ENCODE measurements around the gene TRIM33.

GRCh38 chr1:114472408-114472807 is 38.6 kb downstream of the TRIM33 start:
- no peak for TF ChIP-seq CTCF (IDR thresholded peaks at IDR 0.05; ENCODE audit: low read depth, low read length, poor library complexity, severe bottlenecking)
- no peak for TF ChIP-seq EZH2phosphoT487 (IDR thresholded peaks at IDR 0.05; ENCODE audit: borderline replicate concordance, low read length)

All from DOHH2 (cell line).